M059J (cell line): ENCODE data around the gene PLEKHO2. TPM values are rescaled to one million over a fixed set of nuclear protein-coding genes. Genes with fewer than 3 reads are reported as not detected.

Experiments
- DNase-seq: peaks from one replicate; pipeline ENCODE4 v3.0.0-alpha.2; 2012; ENCODE audit warnings: low read depth
- total RNA-seq: library from RNA; depleted of rRNA; stranded (reverse); fragments of >200 nt; shearing (Covaris generic); gene quantifications from 2 replicates; pipeline ENCODE4 v1.2.3, GENCODE V29; 2014

PLEKHO2 gene
- total RNA-seq, 1 experiment from 2014 or later, result 14.0 TPM

GRCh38 chr15:64855205-64855975 lies 13.7 kb downstream of the PLEKHO2 start:
- DNase-seq, result peak; percentile 41

DNA sequence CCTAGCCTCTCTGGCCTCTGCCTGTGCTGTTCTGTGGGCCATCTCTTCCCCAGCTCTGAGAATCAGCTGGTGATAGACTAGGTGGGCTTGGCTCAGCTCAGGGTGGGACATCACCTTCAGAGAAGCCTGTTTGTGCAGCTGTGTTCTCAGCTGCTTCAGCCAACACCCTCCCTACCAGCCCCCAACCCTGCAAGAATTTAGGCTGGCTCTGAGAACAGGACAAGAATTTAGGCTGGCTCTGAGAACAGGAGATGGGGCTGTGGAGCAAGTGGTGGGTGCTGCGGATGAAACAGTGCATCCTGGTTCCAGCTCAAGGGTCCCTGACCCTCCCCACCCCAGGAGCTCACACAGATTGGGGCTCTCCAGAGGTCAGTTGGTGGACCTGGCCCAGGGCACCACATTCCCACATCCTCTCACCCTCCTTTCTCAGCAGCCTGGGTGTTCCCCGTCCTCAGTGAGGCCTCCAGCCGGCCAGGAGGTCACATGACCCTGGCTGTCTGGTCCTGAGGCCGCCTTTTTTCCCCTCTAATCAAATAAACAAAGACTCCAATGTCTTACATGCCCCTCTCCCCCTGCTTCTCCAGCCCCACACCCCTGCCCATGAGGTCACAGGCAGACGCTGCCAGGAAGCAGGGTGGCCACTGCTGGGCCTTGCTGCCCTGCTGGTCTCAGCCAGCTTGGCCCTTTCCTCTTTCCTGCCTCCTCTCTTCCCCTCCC lies 14.9 kb downstream of the PLEKHO2 start:
- DNase-seq, result peak; percentile 91

- peak; percentile 77 for DNase-seq
Measured at GRCh38 chr15:64857421-64857820, 15.7 kb downstream of the PLEKHO2 start.

GRCh38 chr15:64858021-64858575 lies 16.4 kb downstream of the PLEKHO2 start:
- no peak for DNase-seq

GRCh38 chr15:64859226-64859625 lies 17.5 kb downstream of the PLEKHO2 start:
- DNase-seq, result no peak

DNA sequence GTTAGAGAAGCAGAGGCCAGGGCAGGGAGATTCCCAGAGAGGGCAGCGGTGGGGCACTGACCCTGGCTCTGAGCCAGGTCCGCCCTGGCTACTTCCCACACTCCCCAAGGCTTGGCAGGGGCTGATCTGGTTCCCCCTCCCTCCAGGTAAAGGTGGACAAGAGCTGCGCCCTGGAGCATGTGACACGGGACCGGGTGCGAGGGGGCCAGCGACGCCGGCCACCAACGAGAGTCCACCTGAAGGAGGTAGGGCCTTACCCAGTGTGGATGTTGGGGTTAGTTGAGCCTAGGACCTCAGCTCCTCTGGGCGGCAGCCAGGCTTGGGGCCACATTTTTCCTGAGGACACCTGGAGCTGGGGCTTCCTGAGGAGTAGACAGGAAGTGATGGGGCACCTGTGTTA lies 19.6 kb downstream of the PLEKHO2 start:
- DNase-seq, result no peak

GRCh38 chr15:64861960-64862359 lies 20.2 kb downstream of the PLEKHO2 start:
- DNase-seq, result no peak

GRCh38 chr15:64862408-64862807 lies 20.7 kb downstream of the PLEKHO2 start:
- no peak for DNase-seq

DNA sequence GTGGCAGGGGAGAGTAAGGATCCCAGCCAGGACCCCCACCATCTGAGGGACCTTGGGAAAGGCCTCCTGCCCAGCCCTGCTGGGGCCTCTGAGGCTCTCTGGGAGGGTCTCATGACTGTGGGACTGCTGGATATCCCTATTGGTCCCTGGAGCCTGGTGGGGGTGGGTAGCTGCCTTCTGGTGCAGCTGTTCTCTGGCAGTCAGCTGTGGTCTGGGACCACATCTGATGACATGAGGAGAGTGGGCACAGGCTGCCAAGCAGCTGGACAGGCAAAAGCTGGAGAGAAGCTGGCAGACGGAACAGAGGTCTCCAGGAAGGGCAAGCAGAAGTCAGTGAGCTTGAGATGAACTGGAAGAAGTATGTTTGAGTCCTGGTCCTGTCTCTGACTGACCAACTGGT lies 22.4 kb downstream of the PLEKHO2 start:
- DNase-seq, result no peak

DNA sequence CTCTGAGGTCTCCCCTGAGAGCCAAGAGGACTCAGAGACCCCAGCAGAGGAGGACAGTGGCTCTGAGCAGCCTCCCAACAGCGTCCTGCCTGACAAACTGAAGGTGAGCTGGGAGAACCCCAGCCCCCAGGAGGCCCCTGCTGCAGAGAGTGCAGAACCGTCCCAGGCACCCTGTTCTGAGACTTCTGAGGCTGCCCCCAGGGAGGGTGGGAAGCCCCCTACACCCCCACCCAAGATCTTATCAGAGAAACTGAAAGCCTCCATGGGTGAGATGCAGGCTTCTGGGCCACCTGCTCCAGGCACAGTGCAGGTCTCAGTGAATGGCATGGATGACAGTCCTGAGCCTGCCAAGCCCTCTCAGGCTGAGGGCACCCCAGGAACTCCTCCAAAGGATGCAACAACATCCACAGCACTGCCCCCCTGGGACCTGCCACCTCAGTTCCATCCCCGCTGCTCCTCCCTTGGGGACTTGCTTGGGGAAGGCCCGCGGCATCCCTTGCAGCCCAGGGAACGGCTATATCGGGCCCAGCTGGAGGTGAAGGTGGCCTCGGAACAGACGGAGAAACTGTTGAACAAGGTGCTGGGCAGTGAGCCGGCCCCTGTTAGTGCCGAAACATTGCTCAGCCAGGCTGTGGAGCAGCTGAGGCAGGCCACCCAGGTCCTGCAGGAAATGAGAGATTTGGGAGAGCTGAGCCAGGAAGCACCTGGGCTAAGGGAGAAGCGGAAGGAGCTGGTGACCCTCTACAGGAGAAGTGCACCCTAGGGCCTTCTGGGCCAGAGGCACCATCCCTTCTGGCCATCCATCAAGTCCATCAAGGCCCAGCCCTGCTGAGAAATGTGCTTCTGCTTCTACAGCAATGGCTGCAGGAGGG lies 23.6 kb downstream of the PLEKHO2 start:
- DNase-seq, result no peak

- peak; percentile 98 for DNase-seq
Measured at GRCh38 chr15:64865998-64866520, 24.3 kb downstream of the PLEKHO2 start.

DNA sequence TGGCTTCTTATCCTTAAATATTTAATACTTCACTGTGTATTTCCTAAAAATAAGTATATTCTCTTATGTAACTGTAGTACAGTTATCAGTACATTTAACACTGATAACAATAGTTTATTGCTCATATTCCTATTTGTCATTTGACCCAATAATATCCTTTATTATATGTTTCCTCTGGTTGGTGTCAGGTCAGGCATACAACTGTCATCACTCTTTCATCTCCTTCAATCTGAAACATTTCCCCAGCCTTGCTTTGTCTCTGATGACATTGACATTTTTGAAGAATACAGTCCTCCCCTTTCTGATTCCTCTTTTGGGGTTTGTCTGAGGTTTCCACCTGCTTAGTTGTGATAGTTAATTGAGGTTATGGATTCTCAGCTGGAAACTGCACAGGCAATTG lies 27.8 kb downstream of the PLEKHO2 start:
- no peak for DNase-seq

GRCh38 chr15:64870353-64870752 lies 28.6 kb downstream of the PLEKHO2 start:
- no peak for DNase-seq

DNA sequence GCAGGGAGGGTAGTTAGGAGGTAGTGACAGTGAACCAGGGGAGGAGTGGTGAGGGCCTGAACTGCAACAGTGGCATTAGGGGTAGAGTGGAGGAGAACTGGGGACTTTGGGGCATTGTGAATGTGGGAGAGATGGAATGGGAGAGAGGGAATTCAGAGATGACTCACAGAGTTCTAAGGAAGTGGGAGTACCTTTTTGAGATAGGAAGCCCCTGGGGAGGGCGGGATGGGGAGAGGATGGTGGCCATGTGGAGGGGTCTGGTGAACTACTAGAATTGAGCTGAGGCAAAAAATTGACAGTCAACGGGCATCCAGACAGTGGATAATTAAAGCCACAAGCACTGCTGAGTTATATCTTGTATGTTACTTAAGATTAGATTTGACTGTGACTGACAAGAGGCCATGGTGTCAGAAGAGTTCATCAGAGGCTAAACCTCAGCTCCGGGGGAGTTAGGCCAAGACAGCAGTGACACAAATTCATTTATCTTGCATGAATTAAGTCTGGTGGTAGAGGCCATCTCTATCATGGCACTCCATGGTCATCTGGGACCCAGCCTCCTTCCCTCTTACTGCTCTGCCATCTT lies 34.0 kb downstream of the PLEKHO2 start:
- DNase-seq, result no peak

GRCh38 chr15:64877435-64877834 lies 35.7 kb downstream of the PLEKHO2 start:
- peak; percentile 55 for DNase-seq

- DNase-seq, result no peak
Measured at GRCh38 chr15:64878705-64879104, 37.0 kb downstream of the PLEKHO2 start.

- peak; percentile 49 for DNase-seq
Measured at GRCh38 chr15:64883100-64883581, 41.4 kb downstream of the PLEKHO2 start.

- peak; percentile 92 for DNase-seq
Measured at GRCh38 chr15:64883997-64884511, 42.3 kb downstream of the PLEKHO2 start.

DNA sequence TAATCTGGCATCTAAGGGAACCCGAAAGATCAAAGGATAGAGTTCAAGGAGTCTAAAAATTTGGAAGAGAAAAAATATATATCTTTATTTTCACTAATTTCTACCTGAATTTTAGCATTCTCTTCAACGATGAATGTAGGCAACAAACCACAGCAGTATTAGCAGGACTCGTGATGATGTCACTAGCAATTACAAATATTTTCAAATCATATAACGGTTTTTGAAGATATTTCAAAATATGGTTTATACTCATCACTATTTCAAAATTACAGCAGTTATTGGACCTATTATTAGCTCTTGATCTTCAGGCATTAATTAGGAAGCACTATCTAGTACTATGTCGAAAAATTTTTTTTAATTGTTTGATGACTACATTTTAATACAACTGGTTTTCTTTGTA lies 43.0 kb downstream of the PLEKHO2 start:
- no peak for DNase-seq

- no peak for DNase-seq
Measured at GRCh38 chr15:64888336-64888735, 46.6 kb downstream of the PLEKHO2 start.

DNA sequence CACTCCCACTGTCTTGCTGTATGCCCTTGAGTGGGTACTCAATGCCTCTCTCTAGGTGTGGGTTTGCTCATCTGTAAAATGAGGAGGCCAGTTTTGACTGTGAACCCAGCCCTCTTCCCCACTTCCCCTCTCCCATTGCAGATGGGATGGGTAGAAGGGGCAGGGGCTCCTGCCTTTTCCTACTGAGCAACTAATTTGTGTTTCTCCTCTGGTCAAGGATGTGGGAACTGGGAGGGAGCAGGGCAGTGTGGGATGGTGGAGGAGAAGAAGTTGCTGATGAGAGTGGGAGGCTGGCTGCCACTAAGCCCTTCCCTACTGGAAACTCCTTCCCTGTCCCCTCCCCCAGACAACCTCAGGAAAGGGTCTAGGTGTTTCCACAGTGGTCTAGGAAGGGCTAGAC lies 49.8 kb downstream of the PLEKHO2 start:
- DNase-seq, result no peak
